Stimulated activated effector memory CD8-positive, alpha-beta T cell treated with anti-CD3 and anti-CD28 coated beads, Interleukin-12 subunit alpha, Interleukin-12 subunit beta, amount 100 ng/mL, for 72 hours (primary cell): ENCODE data around the gene DNAAF1.
A peak's percentile ranks its signal among the peaks of the same experiment; 100 is the strongest.
"Not testable (repeated sequence)": the region's sequence is repeated elsewhere in the genome, so short reads cannot be mapped to it uniquely, and the experiment has no call there.

Experiments
- ATAC-seq: fragments of 150-1000 bp; cut with Tn5 transposase; 2 replicates; pipeline ENCODE4 v1.10.0; 2021
- DNase-seq, 2 donors: peaks; one replicate each; pipeline ENCODE4 v3.0.0; 2021 to 2022; ENCODE audit warnings: low spot score in 2 of 2
- H3K27ac Mint-ChIP-seq: one replicate; pipeline ENCODE4 v1.8.0; 2022; ENCODE audit warnings: mild to moderate bottlenecking, mixed read lengths
- H3K36me3 Mint-ChIP-seq: one replicate; pipeline ENCODE4 v1.8.0; 2022; ENCODE audit warnings: mild to moderate bottlenecking, mixed read lengths
- H3K4me1 Mint-ChIP-seq: one replicate; pipeline ENCODE4 v1.8.0; 2022; ENCODE audit warnings: mixed read lengths
- H3K4me3 Mint-ChIP-seq: one replicate; pipeline ENCODE4 v1.8.0; 2022; ENCODE audit warnings: mild to moderate bottlenecking, mixed read lengths
- H3K9me3 Mint-ChIP-seq: one replicate; pipeline ENCODE4 v1.8.0; 2022; ENCODE audit warnings: mixed read lengths

DNAAF1 gene

DNA sequence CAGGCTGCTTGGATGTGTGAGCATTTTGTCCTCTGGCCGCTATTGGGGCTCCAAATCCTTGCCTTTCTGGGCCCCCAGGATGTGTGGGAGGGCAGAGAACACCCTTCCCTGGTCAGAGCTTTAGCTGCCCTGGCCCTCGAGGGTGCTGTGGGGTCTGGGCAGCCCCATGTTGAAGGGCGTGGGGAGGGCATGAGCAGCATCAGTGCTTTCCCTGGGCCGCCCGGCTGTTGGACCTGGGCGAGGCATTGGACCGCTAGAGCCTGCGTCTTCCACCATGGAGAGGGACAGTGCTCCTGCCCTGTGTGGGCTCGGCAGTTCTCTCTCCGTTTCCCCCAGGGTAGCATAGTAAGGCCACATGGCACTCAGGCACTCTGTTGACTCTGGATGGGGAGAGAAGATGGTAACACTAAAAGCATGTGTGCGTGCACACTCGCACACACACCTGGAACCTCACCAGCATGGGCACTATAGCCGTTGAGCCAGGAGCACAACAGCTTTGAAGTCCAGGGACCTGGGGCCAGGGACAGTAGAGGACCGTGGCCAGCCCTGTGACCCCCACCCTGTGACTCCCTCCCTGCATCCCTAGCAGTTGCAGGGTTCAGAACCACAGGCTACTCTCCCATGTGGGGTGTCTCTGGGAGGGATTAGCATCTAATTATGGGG is 52.5 kb downstream of the DNAAF1 start:
- no peak overlapping the region for H3K27ac Mint-ChIP-seq
- DNase-seq (no peak), ATAC-seq (no peak)
- H3K36me3 Mint-ChIP-seq = no peaks in the 10 kb centered on the region
- no peak overlapping the region for H3K4me3 Mint-ChIP-seq
- peaks cover 14% of the 10 kb centered on the region for H3K4me1 Mint-ChIP-seq
- H3K9me3 Mint-ChIP-seq = no peaks in the 10 kb centered on the region

DNA sequence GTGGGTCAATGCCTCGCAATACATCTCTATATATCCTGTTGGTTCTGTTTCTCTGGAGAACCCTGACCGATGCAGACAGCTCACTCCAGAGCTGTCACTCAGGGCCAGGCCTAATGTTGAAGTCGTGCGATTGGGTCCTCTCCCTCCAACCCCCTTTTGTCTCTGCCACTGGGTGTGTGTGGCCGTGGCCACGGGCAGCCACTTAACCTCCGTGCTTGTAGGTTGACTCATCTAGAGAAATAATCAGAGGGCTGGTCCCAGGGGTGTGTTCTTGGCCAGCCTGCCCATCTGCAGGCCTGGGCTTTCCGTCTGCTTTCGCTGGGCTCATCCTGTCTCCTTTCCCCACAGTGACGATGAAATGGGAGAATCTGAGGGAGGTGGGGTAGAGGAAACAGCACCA is 53.3 kb downstream of the DNAAF1 start:
- peaks cover 14% of the 10 kb centered on the region for H3K4me1 Mint-ChIP-seq
- ATAC-seq = no peak
- no peak overlapping the region for H3K4me3 Mint-ChIP-seq
- no peak for DNase-seq
- no peak overlapping the region for H3K27ac Mint-ChIP-seq
- H3K9me3 Mint-ChIP-seq = no peaks in the 10 kb centered on the region
- H3K36me3 Mint-ChIP-seq = no peaks in the 10 kb centered on the region

- H3K27ac Mint-ChIP-seq = no peak overlapping the region
- H3K4me3 Mint-ChIP-seq = no peak overlapping the region
- no peaks in the 10 kb centered on the region for H3K36me3 Mint-ChIP-seq
- H3K9me3 Mint-ChIP-seq = no peaks in the 10 kb centered on the region
- no peak for DNase-seq
- H3K4me1 Mint-ChIP-seq = peaks cover 7% of the 10 kb centered on the region
- ATAC-seq = no peak
Measured at GRCh38 chr16:84199097-84199496, 54.0 kb downstream of the DNAAF1 start.

GRCh38 chr16:84199861-84200260 is 54.8 kb downstream of the DNAAF1 start:
- ATAC-seq (no peak), DNase-seq (no peak)
- no peaks in the 10 kb centered on the region for H3K36me3 Mint-ChIP-seq
- no peak overlapping the region for H3K27ac Mint-ChIP-seq
- H3K4me1 Mint-ChIP-seq = no peaks in the 10 kb centered on the region
- no peaks in the 10 kb centered on the region for H3K9me3 Mint-ChIP-seq
- no peak overlapping the region for H3K4me3 Mint-ChIP-seq

GRCh38 chr16:84204551-84204950 is 59.4 kb downstream of the DNAAF1 start:
- H3K4me3 Mint-ChIP-seq, H3K9me3 Mint-ChIP-seq, H3K4me1 Mint-ChIP-seq, H3K27ac Mint-ChIP-seq, ATAC-seq, H3K36me3 Mint-ChIP-seq, DNase-seq: not testable (repeated sequence)

DNA sequence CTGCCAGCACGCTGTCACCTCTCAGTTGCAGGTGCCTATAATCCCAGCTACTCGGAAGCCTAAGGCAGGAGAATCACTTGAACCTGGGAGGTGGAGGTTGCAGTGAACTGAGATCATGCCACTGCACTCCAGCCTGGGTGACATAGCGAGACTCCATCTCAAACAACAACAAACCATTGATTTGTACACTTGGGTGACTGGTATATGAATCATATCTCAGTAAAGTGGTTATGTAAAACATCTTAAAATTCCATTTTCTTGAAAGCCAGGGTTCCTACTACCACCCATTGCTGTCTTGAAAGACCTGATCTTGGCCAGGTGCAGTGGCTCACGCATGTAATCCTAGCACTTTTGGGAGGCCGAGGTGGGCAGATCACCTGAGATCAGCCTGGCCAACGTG is 60.0 kb downstream of the DNAAF1 start:
- ATAC-seq, H3K4me1 Mint-ChIP-seq, H3K4me3 Mint-ChIP-seq, DNase-seq, H3K27ac Mint-ChIP-seq, H3K36me3 Mint-ChIP-seq, H3K9me3 Mint-ChIP-seq: not testable (repeated sequence)

- Mint-ChIP-seq H3K36me3 (no peaks in the 10 kb centered on the region), H3K9me3 (no peaks in the 10 kb centered on the region), H3K4me3 (no peak overlapping the region), H3K27ac (no peak overlapping the region), H3K4me1 (no peaks in the 10 kb centered on the region)
- peak; percentile 28 for ATAC-seq
- no peak for DNase-seq
Measured at GRCh38 chr16:84205976-84206691, 61.0 kb downstream of the DNAAF1 start.

GRCh38 chr16:84207251-84207650 is 62.1 kb downstream of the DNAAF1 start:
- no peak for ATAC-seq
- DNase-seq = no peak
- H3K27ac Mint-ChIP-seq = no peak overlapping the region
- no peaks in the 10 kb centered on the region for H3K4me1 Mint-ChIP-seq
- H3K4me3 Mint-ChIP-seq = no peak overlapping the region
- no peaks in the 10 kb centered on the region for H3K9me3 Mint-ChIP-seq
- no peaks in the 10 kb centered on the region for H3K36me3 Mint-ChIP-seq

DNA sequence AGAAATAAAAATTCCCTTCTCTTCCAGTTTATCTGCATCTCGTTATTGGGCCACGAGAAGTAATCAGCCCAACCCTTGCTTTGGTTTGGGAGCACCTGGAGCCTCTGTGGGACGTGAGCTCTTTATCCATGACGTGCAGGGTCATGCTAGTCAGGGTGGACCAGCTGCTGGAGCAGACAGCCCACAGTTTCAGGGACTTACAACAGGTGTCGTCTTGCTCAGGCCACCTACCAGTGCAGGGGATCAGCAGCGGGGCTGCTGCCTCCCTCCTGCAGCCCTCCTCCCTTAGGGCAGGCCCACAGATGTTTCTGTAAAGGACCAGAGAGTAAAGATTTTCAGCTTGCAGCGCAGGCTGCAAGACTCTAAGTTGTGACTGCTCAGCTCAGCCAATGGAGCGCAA is 62.8 kb downstream of the DNAAF1 start:
- no peak overlapping the region for H3K27ac Mint-ChIP-seq
- DNase-seq (no peak), ATAC-seq (no peak)
- no peak overlapping the region for H3K4me3 Mint-ChIP-seq
- H3K9me3 Mint-ChIP-seq = no peaks in the 10 kb centered on the region
- no peaks in the 10 kb centered on the region for H3K4me1 Mint-ChIP-seq
- no peaks in the 10 kb centered on the region for H3K36me3 Mint-ChIP-seq

DNA sequence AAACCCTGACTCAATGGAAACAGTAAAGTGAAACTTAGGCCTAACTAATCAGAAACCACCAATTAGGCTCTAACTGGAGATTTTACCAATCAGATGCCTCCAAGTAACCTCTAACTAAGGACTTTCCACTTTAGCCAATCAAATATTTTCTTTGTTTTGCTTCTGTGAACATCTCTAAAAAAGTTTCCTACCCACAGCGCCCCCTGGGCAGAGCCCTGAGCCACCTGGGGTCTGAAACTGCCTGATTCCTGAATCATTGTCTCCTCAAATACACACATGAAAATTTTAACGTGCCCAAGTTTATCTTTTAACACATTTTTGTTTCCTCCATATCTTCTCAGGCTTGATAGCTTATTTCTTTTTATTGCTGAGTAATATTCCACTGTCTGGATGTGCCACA is 64.9 kb downstream of the DNAAF1 start:
- H3K4me1 Mint-ChIP-seq = no peaks in the 10 kb centered on the region
- no peaks in the 10 kb centered on the region for H3K36me3 Mint-ChIP-seq
- DNase-seq (no peak), ATAC-seq (no peak)
- H3K4me3 Mint-ChIP-seq = no peak overlapping the region
- H3K9me3 Mint-ChIP-seq = no peaks in the 10 kb centered on the region
- H3K27ac Mint-ChIP-seq = no peak overlapping the region

- no peak overlapping the region for H3K27ac Mint-ChIP-seq
- H3K9me3 Mint-ChIP-seq = no peaks in the 10 kb centered on the region
- no peaks in the 10 kb centered on the region for H3K4me1 Mint-ChIP-seq
- no peak for ATAC-seq
- H3K36me3 Mint-ChIP-seq = no peaks in the 10 kb centered on the region
- H3K4me3 Mint-ChIP-seq = no peak overlapping the region
- DNase-seq = no peak
Measured at GRCh38 chr16:84212154-84212553, 67.0 kb downstream of the DNAAF1 start.

DNA sequence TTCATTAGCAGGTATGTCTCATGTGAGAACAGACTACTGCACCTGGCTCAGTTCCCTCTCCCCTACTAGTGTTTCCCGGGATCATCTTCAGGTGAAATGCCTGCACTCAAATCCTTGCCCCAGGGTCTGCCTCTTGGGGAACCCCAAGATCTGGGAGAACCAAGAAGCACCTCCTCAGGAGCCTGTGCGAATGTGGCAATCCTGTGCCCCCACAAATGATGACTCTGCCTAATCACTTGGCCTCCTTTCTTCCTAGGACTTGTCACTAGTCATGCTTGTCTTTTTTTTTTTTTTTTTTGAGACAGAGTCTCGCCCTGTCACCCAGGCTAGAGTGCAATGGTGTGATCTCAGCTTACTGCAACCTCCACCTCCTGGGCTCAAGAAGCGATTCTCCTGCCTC is 67.5 kb downstream of the DNAAF1 start:
- H3K4me1 Mint-ChIP-seq = no peaks in the 10 kb centered on the region
- DNase-seq = no peak
- no peaks in the 10 kb centered on the region for H3K36me3 Mint-ChIP-seq
- H3K4me3 Mint-ChIP-seq = no peak overlapping the region
- no peak overlapping the region for H3K27ac Mint-ChIP-seq
- no peak for ATAC-seq
- no peaks in the 10 kb centered on the region for H3K9me3 Mint-ChIP-seq

GRCh38 chr16:84214451-84215066 is 69.5 kb downstream of the DNAAF1 start:
- ATAC-seq (no peak), DNase-seq (no peak)
- H3K9me3 Mint-ChIP-seq = no peaks in the 10 kb centered on the region
- no peaks in the 10 kb centered on the region for H3K4me1 Mint-ChIP-seq
- H3K27ac Mint-ChIP-seq = no peak overlapping the region
- H3K36me3 Mint-ChIP-seq = no peaks in the 10 kb centered on the region
- no peak overlapping the region for H3K4me3 Mint-ChIP-seq

DNA sequence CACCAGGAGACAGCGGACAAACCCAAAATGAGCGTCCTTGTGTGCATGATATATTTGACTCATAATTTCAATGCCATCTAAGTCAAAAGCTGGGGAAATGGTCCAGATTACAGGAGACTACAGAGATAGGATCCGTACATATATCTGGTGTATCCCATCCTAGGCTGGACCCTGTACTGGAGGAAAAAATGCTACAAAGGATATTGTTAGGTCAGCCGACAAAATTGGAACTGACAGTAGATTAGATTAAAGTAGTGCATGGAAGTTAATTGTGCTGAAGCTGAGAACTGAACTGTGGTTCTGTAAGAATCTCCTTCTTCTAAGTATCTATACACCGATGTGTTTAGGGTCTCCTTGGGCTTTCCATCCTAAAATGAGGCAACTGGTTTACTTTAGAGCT is 70.4 kb downstream of the DNAAF1 start:
- ATAC-seq (no peak), DNase-seq (no peak)
- no peak overlapping the region for H3K27ac Mint-ChIP-seq
- no peaks in the 10 kb centered on the region for H3K4me1 Mint-ChIP-seq
- H3K9me3 Mint-ChIP-seq = no peaks in the 10 kb centered on the region
- H3K4me3 Mint-ChIP-seq = no peak overlapping the region
- no peaks in the 10 kb centered on the region for H3K36me3 Mint-ChIP-seq

DNA sequence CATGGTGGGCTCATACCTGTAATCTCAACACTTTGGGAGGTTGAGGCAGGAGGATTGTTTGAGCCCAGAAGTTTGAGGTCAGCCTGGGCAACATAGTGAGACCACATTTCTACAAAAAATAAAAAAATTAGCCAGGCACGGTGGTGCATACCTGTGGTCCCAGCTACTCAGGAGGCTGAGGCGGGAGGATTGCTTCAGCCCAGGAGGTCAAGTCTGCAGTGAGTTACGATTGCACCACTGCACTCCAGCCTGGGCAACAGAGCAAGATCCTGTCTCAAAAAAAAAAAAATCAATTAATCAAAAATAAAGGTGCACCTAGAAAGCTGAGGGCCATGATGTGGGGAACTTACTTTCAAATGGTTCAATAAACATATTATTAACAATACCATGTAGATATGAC is 71.0 kb downstream of the DNAAF1 start:
- not testable (repeated sequence) for H3K27ac Mint-ChIP-seq, H3K36me3 Mint-ChIP-seq, H3K4me1 Mint-ChIP-seq, H3K9me3 Mint-ChIP-seq, H3K4me3 Mint-ChIP-seq, DNase-seq, ATAC-seq

- no peak overlapping the region for H3K27ac Mint-ChIP-seq
- ATAC-seq = no peak
- no peak overlapping the region for H3K4me3 Mint-ChIP-seq
Measured at GRCh38 chr16:84218176-84218823, 73.2 kb downstream of the DNAAF1 start.

More at GRCh38 chr16:84218176-84218823, 73.2 kb downstream of the DNAAF1 start:
- no peaks in the 10 kb centered on the region for H3K4me1 Mint-ChIP-seq
- no peaks in the 10 kb centered on the region for H3K9me3 Mint-ChIP-seq
- no peaks in the 10 kb centered on the region for H3K36me3 Mint-ChIP-seq
- DNase-seq = no peak
